ENCODE measurements around the gene PDHA2.
"Not testable (repeated sequence)": the region's sequence is repeated elsewhere in the genome, so short reads cannot be mapped to it uniquely, and the experiment has no call there.

The PDHA2 gene

DNA sequence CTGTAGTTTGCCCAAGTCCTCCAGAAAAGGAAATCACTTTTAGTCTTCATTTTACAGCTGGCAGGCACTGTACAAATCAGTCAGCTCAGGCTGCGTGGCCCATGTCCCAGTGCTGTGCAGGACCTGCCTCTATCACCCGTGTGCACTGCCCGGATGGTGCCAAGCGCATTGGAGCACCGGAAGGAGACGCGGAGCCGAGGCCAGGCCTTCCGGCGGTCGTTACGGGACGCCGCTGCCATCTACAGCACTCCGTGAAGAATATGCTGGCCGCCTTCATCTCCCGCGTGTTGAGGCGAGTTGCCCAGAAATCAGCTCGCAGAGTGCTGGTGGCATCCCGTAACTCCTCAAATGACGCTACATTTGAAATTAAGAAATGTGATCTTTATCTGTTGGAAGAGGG, at the start of gene PDHA2:
PDHA2 (plus strand) TSS at position 203 of the 400 bp plus-strand sequence; CDS start at position 261, 58 bp downstream.
- DNase-seq (ENCODE audit: low read depth in 2 of 2): no peak

DNA sequence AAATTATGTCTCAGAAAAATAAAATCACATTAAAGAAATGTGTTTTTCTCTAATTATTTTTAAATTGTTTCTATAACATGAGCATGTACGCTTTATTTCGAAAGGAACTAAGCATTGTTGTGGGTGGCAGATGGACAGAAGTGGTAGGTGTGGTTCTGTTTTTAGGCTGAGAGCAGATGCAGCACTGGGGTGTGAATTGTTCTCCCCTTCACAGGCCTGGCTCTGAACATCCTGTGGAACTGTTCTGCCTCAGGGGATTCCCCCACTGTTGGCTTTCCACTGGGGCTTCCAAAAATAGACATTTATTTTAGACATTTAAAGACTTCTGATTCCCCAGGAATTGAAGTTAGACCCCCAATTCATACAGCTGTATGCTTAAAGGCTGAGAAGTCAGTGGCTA, 41.9 kb upstream of the PDHA2 start:
- no peak for DNase-seq (ENCODE audit: low read depth in 2 of 2)

DNA sequence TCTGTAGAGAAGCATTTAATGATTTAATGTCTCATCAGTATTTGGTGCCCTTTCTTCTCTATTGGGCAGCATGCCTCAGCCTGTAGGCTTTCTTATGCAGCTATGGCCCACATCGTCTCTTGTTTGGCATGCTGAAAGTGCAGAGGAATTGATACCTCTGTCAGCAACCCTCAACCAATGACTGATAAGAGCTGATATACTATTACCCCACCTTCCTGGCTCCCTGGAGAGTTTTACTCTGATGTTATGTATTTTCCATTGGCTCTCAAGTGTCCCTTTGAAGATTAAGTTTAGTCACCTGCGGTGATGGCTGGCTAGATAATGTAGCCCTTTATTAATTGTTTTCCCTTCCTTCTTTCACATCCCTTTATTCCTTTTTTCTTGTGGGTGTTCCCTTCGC, 41.2 kb upstream of the PDHA2 start:
- no peak for DNase-seq (ENCODE audit: low read depth in 2 of 2)

DNA sequence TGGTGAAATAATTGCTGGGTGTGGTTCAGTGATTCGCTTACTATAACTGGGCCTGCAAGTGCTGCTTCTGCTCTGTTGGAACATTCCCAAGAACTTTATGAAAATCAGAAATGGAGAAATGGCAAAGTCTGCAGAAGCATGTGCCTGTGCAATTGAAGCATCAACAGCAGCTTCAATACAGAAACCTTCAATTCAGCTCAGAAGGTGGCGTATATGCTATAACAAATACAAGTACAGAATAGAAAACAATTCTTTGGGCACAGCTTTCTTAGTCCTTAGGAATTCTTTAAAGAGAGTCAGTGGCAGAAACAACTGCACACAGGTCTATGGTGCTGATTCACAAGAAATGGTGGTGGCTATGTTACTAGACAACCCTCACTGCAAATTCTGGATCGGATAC, 18.0 kb upstream of the PDHA2 start:
- DNase-seq (ENCODE audit: low read depth in 2 of 2): no peak

DNA sequence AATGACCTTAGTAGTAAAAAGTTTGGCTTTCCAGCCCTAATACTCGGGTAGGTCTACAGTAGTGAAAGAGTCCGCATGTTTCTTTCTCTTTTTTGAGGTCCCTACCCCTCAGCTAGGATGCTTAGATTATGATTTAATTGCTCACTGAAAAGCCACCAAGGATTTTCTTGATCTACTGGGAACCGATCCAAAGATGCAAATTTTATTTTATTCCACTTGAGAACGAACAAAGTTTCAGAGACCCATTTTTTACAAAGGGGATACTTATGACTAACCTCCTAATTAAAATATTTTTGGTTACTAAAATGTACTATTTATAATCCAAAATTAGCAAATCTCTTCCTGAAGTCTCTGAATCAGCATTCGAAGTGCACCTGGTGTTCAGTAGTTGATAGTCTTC, 14.3 kb upstream of the PDHA2 start:
- no peak for DNase-seq (ENCODE audit: low read depth in 2 of 2)

DNA sequence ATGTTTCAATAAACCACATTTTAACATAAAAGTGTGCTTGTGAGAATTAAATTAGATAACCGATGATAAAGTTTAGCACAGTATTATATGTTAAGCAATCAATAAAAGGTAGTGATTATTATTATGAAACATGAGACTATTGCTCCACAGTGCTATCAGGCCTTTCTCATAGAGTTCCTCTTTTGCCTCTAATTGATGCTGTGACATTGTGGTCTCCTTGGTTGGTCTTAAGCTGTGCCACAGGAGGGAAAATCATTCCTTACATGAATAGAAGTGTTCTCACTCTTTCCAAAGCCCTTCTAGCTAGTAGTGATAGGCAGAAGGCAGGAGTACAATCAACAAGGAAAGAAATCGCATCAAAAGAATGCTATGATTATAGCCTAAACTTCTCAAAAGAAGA, 9.2 kb upstream of the PDHA2 start:
- DNase-seq (ENCODE audit: low read depth in 2 of 2): no peak

DNA sequence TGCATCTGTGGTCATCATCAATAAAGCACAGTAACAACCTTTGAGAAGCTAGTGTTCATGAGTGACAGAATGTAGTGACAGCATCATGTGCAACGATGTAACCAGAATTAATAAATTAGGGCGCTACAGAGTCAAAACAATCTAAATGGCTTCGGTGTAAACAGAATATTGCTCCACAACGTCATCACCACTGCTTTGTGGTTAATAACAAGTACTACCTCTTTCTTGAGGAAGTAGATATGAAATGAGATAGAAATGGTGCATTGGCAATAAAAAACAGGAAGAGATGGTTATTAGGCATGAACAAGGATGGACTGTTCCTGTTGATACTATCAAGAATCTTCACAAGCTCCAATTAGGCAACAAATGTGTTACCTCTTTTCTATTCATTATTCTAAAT, 8.7 kb upstream of the PDHA2 start:
- DNase-seq (ENCODE audit: low read depth in 2 of 2): no peak

DNA sequence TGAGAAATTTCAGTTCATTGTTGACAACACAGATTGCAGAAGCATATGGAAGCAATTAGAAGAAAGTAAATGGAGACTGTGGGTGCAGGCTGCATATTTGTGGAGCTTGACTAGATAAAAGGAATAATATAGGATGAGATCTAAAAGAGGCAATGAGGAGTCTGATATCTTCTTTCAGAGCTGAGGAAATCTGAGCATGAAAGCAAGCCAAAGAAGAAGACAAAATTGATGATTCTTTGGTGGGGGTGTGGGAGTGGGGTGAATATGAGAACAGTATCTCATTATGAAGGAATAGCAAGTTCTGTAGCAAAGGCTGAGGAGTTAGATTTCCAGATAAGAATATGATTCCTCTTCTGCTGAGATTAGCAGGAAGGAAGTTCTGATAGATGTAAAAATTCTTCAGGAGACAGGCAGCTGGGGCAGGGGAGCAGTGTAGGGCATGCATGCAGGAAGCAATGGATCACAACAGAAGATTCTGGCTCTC, 6.1 kb upstream of the PDHA2 start:
- DNase-seq (ENCODE audit: low read depth in 2 of 2): no peak

DNA sequence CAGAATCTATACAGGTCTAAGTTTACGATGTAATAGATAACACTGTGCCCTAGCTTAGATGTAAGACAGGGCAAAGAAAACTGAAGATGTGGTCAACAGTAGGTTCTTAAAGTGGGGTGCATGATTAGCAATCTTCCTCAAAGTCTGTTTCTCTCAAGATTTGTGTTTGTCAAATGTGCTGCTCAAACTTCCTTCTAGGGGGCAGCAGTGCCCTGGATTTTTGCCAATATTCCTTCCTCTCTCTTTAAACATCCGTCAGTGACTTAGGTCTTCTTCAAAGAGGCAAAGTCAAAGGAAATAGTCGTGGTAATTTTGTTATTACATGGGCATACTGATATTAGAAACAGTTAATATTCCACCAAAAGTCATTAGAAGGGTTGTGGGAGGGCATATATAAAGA, 4.2 kb upstream of the PDHA2 start:
- DNase-seq (ENCODE audit: low read depth in 2 of 2): no peak

DNA sequence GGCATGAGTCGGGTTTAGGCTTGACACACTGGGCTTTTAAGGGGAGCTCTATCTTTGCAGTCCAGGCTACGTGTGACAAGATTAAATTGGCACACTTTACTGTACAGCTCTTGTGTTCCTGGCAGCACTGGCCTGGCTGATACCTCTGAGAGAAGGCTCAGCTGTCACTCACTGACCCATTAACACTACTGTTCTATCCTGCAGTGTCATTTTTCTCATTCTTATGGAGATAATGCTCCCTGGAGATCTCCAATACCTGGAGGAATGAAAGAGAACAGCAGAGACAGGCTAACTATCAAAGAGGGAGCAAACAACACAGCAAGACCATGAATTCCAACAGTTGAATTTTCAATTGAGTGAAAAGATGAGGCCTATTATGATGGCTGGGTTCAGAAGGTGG, 1.7 kb upstream of the PDHA2 start:
- no peak for DNase-seq (ENCODE audit: low read depth in 2 of 2)

DNA sequence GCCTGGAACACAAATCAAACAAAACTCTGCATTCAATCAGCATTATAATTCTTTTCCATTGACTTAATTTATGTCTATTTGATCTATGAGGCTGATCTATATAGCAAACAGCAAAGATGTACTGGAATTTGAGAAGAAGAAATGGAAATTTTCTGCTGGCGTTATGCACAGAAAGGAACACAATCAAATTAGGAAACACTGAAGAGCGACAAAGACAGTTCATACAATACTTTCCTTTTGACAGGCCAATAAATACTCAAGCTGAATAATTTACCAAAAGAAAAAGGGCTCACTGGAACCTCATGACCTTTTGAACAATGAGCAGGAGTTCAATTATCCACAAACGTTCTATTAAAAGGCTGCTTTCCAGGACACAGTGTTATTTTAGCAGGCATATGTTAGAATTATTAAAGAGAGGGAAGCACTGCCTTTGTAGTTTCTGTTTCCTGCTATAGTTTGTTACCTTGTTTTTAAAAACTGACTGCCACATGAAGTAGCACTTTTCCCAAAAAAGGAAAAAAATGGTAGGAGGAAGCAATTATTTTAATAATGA, 8.1 kb downstream of the PDHA2 start:
- DNase-seq (ENCODE audit: low read depth in 2 of 2): no peak

DNA sequence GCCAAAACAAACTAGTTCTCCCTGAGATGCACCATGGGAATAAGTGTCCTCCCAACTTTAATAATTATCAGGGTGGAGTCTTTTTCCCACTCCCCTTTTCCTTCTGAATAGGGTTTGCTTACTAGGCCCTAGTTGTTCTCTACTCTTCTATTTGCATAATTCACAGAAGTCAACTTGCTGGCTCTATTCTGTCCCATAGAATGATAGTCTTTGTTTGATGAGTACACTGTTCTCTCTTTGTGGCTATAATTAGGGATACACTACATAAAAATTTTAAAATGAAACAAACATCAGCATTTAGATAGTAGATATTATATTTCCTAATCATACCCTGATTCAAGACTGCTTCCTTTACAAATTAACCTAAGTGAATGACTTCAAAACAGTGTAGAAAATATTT, 10.3 kb downstream of the PDHA2 start:
- DNase-seq (ENCODE audit: low read depth in 2 of 2): no peak

DNA sequence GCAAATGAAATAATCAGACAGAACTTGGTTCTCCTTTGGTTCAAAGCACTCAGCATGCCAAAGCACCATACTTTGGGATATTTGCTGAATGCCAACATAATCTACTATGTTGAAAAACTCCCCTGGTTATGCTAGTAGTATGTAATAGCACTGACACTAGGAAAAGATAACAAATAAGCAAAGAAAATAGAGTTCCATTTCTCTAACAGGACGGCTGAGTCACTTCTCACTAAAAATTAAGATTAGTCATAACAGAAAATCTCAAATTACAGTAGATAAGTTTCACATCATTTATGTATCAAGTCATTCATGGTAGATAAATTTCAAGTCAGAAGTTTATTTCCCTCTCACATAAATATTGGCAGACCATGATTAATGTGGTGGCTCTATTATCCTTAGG, 17.9 kb downstream of the PDHA2 start:
- no peak for DNase-seq (ENCODE audit: low read depth in 2 of 2)

DNA sequence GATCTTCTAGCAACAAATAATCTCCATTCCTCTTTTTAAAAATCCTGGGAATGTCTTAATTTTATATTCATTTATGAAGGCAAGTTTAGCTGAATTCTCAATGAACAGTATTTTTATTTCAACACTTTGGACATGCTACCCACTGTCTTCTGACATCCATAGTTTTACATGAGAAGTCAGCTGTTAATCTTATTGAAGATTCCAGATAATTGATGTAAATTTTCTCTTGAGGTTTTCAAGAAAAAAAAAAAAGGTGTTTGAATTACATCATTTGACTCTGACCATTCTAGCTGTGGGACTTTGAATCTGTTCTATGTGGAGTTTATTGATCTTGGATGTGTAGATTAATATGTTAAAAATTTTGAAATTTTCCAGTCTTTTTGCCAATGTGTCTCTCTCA, 28.0 kb downstream of the PDHA2 start:
- DNase-seq (ENCODE audit: low read depth in 2 of 2): no peak

DNA sequence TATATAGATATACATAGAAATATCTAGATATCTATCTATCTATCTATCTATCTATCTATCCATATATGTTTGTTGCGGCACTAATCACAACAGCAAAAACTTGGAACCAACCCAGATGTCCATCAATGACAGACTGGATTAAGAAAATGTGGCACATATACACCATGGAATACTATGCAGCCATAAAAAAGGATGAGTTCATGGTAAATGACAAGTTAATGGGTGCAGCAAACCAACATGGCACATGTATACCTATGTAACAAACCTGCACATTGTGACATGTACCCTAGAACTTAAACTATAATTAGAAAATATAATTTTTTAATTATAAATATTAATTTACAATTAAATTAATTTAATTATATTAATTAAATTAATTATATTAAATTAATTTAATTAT, 29.5 kb downstream of the PDHA2 start:
- not testable (repeated sequence) for DNase-seq (ENCODE audit: low read depth in 2 of 2)

DNA sequence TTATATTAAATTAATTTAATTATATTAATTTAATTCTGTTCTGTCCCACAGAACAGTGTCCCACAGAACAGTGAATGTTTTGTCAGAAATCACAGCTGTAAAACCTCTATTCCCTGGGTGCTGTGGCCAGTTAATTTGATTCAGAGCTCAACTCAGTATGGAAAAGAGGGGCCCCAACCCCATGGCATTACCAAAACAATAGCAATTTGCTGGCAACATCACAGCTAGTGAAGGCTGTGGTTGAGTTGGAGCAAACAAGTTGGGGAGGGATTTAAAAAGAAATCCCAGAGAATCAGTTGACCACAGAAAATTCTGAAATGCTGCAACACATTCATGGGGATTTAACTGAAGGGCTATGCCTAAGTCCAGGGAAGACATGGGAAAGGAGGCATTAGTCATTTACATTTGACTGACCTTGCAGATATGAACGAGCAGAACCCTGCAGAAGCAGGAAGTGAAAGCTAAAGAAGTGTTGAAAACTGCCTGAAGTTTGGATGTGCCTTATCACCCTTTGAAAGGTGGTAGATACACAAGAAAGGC, 30.1 kb downstream of the PDHA2 start:
- no peak for DNase-seq (ENCODE audit: low read depth in 2 of 2)

DNA sequence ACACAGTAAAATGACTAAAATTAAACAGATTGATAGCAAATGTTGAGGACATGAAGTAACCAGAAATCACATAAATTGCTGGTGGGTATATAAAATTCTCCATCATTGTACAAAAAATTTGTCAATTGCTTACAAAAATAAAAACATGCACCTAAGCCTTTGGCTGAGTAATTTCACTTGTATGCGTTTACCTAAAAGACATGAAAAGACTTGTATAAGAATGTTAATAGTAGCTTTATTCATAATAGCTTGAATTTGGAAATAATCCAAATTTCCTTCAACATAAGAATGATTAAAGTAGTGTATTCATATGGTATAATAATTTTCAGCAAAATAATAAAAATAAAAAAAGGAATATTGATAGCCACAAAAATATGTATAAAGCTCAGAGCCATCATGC, 37.7 kb downstream of the PDHA2 start:
- no peak for DNase-seq (ENCODE audit: low read depth in 2 of 2)

DNA sequence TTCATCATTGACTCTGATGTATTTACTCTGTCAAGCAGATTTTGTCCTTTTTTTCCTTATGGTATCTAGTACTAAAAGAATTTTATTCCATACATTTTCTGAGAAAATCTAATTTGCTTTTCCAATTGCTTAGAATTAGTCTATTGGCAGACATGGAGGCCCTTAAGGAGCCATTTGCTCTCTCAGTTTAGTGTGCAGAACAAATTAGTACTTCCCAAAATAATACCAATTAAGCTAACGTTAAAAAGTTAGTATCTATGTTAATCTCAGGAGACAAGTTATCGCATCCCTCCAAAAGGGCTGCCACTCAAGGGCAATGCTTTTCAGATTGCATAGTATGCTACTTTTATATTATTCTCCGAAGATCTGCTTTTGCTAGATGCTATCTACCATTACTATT, 47.7 kb downstream of the PDHA2 start:
- DNase-seq (ENCODE audit: low read depth in 2 of 2): no peak

DNA sequence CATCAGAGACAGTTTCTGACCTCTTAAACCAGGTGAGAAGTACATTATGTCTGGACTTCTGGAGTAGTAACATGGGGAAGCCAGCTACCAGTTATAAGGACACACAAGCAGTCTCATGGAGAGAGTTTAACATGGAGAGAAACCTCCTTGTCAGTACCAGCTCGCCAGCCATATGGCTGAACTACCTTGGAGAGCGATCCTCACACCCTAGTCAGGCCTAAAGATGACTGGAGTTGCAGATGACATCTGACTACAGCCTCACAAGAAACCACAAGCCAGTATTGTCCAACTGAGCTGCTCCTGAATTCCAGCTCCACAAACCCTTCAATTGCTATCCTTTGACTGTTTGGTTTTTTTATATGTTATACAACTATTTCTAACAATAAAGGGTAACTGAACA, 49.8 kb downstream of the PDHA2 start:
- DNase-seq (ENCODE audit: low read depth in 2 of 2): no peak
